Liver (tissue), 3 donors: ENCODE measurements around the gene FAH.

Experiments
- ATF3 ChIP-seq: IDR thresholded peaks from 2 replicates; pipeline ENCODE4 v1.6.1; 2016; ENCODE audit warnings: antibody characterized with exemption
- CTCF ChIP-seq: fragments of 150-350 bp; IDR thresholded peaks from 2 replicates; pipeline ENCODE4 v1.5.1; 2017; ENCODE audit warnings: improper control_type of control experiment, low read depth, low read length; ENCODE audit not compliant: missing input control
- EGR1 ChIP-seq, 2 donors: IDR thresholded peaks; 2 replicates each; pipeline ENCODE4 v1.6.1; 2016 to 2018; ENCODE audit warnings: antibody characterized with exemption in 2 of 2, low read depth in 2 of 2
- JUND ChIP-seq, 2 donors: IDR thresholded peaks; 2 replicates each; pipeline ENCODE4 v1.6.1; 2016; ENCODE audit warnings: antibody characterized with exemption in 2 of 2
- MAX ChIP-seq: IDR thresholded peaks from 2 replicates; pipeline ENCODE4 v1.6.1; 2016; ENCODE audit warnings: antibody characterized with exemption
- RAD21 ChIP-seq, 2 donors: IDR thresholded peaks; 2 replicates each; pipeline ENCODE4 v1.6.1; 2016; ENCODE audit warnings: antibody characterized with exemption in 2 of 2, mild to moderate bottlenecking in 2 of 2
- REST ChIP-seq: IDR thresholded peaks from 2 replicates; pipeline ENCODE4 v1.6.1; 2016; ENCODE audit warnings: antibody characterized with exemption, mild to moderate bottlenecking
- RXRA ChIP-seq, 2 donors: IDR thresholded peaks; 2 replicates each; pipeline ENCODE4 v1.6.1; 2017 to 2018; ENCODE audit warnings: antibody characterized with exemption in 2 of 2, mild to moderate bottlenecking in 1 of 2
- TAF1 ChIP-seq: conservative IDR thresholded peaks from 2 replicates; pipeline ENCODE4 v1.6.1; 2016; ENCODE audit warnings: antibody characterized with exemption, mild to moderate bottlenecking
- YY1 ChIP-seq: IDR thresholded peaks from 2 replicates; pipeline ENCODE4 v1.6.1; 2016; ENCODE audit warnings: antibody characterized with exemption, mild to moderate bottlenecking
- ZBTB33 ChIP-seq: IDR thresholded peaks from 2 replicates; pipeline ENCODE4 v1.6.1; 2016; ENCODE audit warnings: antibody characterized with exemption
- donor health status: healthy.
- donor health status: healthy.

GRCh38 chr15:80180468-80180867, 27.7 kb downstream of the FAH start:
- TF ChIP-seq RXRA (IDR thresholded peaks at IDR 0.05) (no peak), CTCF (no peak), YY1 (no peak), JUND (IDR thresholded peaks at IDR 0.05) (no peak), EGR1 (IDR thresholded peaks at IDR 0.05; ENCODE audit: low read depth in 2 of 2) (no peak), ATF3 (no peak), REST (no peak), TAF1 (no peak), RAD21 (IDR thresholded peaks at IDR 0.05) (no peak), MAX (no peak), ZBTB33 (no peak)
